Caco-2 (cell line): ENCODE results near the gene TAF6. TPM values are rescaled to one million over a fixed set of nuclear protein-coding genes. Genes with fewer than 3 reads are reported as not detected.

Source experiments
- BruUV-seq: library from RNA; stranded (reverse); fragments of 400-500 nt; replicated peaks from 2 replicates; lab custom pipeline; 2021; lab: Mats Ljungman, UMichigan
- CTCF ChIA-PET: fragments of 300-600 bp; sonication (Branson Sonifier 250); formaldehyde crosslinking; loops from one replicate; lab custom pipeline; 2022; ENCODE audit warnings: antibody characterized with exemption; lab: Charles Lee
- POLR2A ChIA-PET: fragments of 300-600 bp; sonication (Branson Sonifier 250); formaldehyde crosslinking; loops from one replicate; lab custom pipeline; 2022; ENCODE audit warnings: antibody characterized with exemption; lab: Charles Lee
- DNase-seq, 2 experiments: peaks; one replicate each; pipeline versions ENCODE4 v3.0.0 to v3.0.0-alpha.2; 2020 to 2022
- H3K27me3 ChIP-seq: replicated peaks from 2 replicates; pipeline ENCODE4 v1.6.0; 2011; ENCODE audit warnings: low read length; ENCODE audit not compliant: control insufficient read depth, insufficient read depth
- H3K36me3 ChIP-seq: 2 replicates; pipeline ENCODE4 v1.5.1; 2011; ENCODE audit warnings: low read length; ENCODE audit not compliant: control insufficient read depth, insufficient read depth
- H3K4me1 ChIP-seq: fragments of 250-450 bp; sonication (Bioruptor Pico); 2 replicates; pipeline ENCODE4 v1.5.1; 2020; ENCODE audit warnings: mild to moderate bottlenecking
- H3K4me3 ChIP-seq: 2 replicates; pipeline ENCODE4 v1.5.1; 2011; ENCODE audit warnings: low read depth, mild to moderate bottlenecking, control low read depth, low read length
- H3K9me3 ChIP-seq: fragments of 250-450 bp; sonication (Bioruptor Pico); 2 replicates; pipeline ENCODE4 v1.5.1; 2020; ENCODE audit warnings: mild to moderate bottlenecking, moderate library complexity
- H3K27ac Mint-ChIP-seq: one replicate; pipeline ENCODE4 v1.8.0; 2022; ENCODE audit warnings: mixed read lengths; ENCODE audit not compliant: unreplicated experiment
- H3K27me3 Mint-ChIP-seq: one replicate; pipeline ENCODE4 v1.8.0; 2022; ENCODE audit warnings: mixed read lengths; ENCODE audit not compliant: insufficient read depth, unreplicated experiment
- H3K36me3 Mint-ChIP-seq: one replicate; pipeline ENCODE4 v1.8.0; 2022; ENCODE audit warnings: mild to moderate bottlenecking, mixed read lengths; ENCODE audit not compliant: insufficient read depth, unreplicated experiment
- H3K4me1 Mint-ChIP-seq: one replicate; pipeline ENCODE4 v1.8.0; 2022; ENCODE audit warnings: low read depth, mixed read lengths; ENCODE audit not compliant: unreplicated experiment
- H3K4me3 Mint-ChIP-seq: one replicate; pipeline ENCODE4 v1.8.0; 2022; ENCODE audit warnings: mild to moderate bottlenecking, moderate library complexity, mixed read lengths; ENCODE audit not compliant: unreplicated experiment
- H3K9me3 Mint-ChIP-seq: one replicate; pipeline ENCODE4 v1.8.0; 2022; ENCODE audit warnings: mixed read lengths; ENCODE audit not compliant: unreplicated experiment
- CTCF ChIP-seq, 2 experiments: fragments of 200-600 bp in 1 of 2; IDR thresholded peaks; 1 replicate in 1 of 2; 2 replicates in 1 of 2; pipeline versions ENCODE4 v1.5.1 to v1.8.0; 2011 to 2022; ENCODE audit warnings: antibody characterized with exemption in 1 of 2, control low read depth in 1 of 2, inconsistent platforms in 1 of 2, low read depth in 1 of 2, low read length in 1 of 2, mild to moderate bottlenecking in 1 of 2, moderate library complexity in 1 of 2; ENCODE audit not compliant: insufficient read depth in 1 of 2, severe bottlenecking in 1 of 2, unreplicated experiment in 1 of 2
- intact Hi-C: fragments of 100-400 bp; cut with micrococcal nuclease; formaldehyde crosslinking; loops from one replicate; pipeline ENCODE4 v1.10.0; 2022; ENCODE audit not compliant: unreplicated experiment
- total RNA-seq: library from RNA; stranded (reverse); gene quantifications from 2 replicates; pipeline ENCODE4 v1.2.3, GENCODE V29; 2022

The TAF6 gene
- total RNA-seq, 1 experiment from 2014 or later = 81.2 TPM

- H3K36me3 ChIP-seq = no peaks in the 10 kb centered on the region; the same call in 1 of the 2 replicates
- no TSS peak for BruUV-seq
- Mint-ChIP-seq H3K4me1 (peaks cover 26% of the 10 kb centered on the region), H3K36me3 (peaks cover 61% of the 10 kb centered on the region), H3K9me3 (no peaks in the 10 kb centered on the region), H3K27ac (peak within 1 kb of the TSS; percentile 90), H3K27me3 (no peaks in the 10 kb centered on the region), H3K4me3 (peak within 1 kb of the TSS; percentile 79)
- peak; percentile 94 to 97 for DNase-seq
- peak within 1 kb of the TSS; percentile 87 for H3K4me3 ChIP-seq
- intact Hi-C loops = loop anchor here (1.0 kb wide), 1 partner anchor 10 kb away; the partner anchor contains the start of gene LAMTOR4
- POLR2A ChIA-PET = interaction anchor here (0.9 to 1.6 kb wide), 4 partner anchors 10 to 19 kb away, joined by 4 to 7 read pairs (median 6); partner anchors contain the start of genes GAL3ST4, GPC2, LAMTOR4 and STAG3
- no peaks in the 10 kb centered on the region for H3K27me3 ChIP-seq
- H3K4me1 ChIP-seq = peaks cover 27% of the 10 kb centered on the region
- TF ChIP-seq CTCF (IDR thresholded peaks at IDR 0.05; ENCODE audit: insufficient read depth in 1 of 2, low read depth in 1 of 2, low read length in 1 of 2, severe bottlenecking in 1 of 2, unreplicated experiment in 1 of 2) = no peak
- H3K9me3 ChIP-seq = no peaks in the 10 kb centered on the region
- CTCF ChIA-PET = no interaction called here
Measured at GRCh38 chr7:100158229-100159098, 39.3 kb upstream of the TAF6 start, which contains the start of gene TRAPPC14. TSS of gene TRAPPC14 (minus strand) at chr7:100158723. CDS start at chr7:100158499, 224 bp downstream.

GRCh38 chr7:100157334-100158228 lies 38.4 kb upstream of the TAF6 start:
- intact Hi-C loops = loop anchor here (1.0 kb wide), 1 partner anchor 9 kb away; the partner anchor contains the start of gene LAMTOR4
- H3K27ac Mint-ChIP-seq = peak overlapping the region; percentile 90
- peaks cover 18% of the 10 kb centered on the region for H3K4me1 ChIP-seq
- BruUV-seq = TSS peak; percentile 39
- no peak for TF ChIP-seq CTCF (IDR thresholded peaks at IDR 0.05; ENCODE audit: insufficient read depth in 1 of 2, low read depth in 1 of 2, low read length in 1 of 2, severe bottlenecking in 1 of 2, unreplicated experiment in 1 of 2)
- peak overlapping the region; percentile 79 for H3K4me3 Mint-ChIP-seq
- no peaks in the 10 kb centered on the region for H3K9me3 Mint-ChIP-seq
- H3K27me3 ChIP-seq = no peaks in the 10 kb centered on the region
- H3K4me1 Mint-ChIP-seq = peaks cover 17% of the 10 kb centered on the region
- peak overlapping the region; percentile 87 for H3K4me3 ChIP-seq
- ChIA-PET POLR2A (interaction anchor here (0.9 to 1.4 kb wide), 3 partner anchors 9 to 20 kb away, joined by 4 to 7 read pairs (median 5); partner anchors contain the start of genes GAL3ST4, GPC2, LAMTOR4 and STAG3), CTCF (interaction anchor here (0.6 kb wide), 1 partner anchor 10 kb away, joined by 3 read pairs; no protein-coding TSS in a partner anchor)
- no peaks in the 10 kb centered on the region for H3K9me3 ChIP-seq
- H3K36me3 Mint-ChIP-seq = peaks cover 69% of the 10 kb centered on the region
- DNase-seq = peak; percentile 75 to 82
- no peaks in the 10 kb centered on the region for H3K27me3 Mint-ChIP-seq
- H3K36me3 ChIP-seq = no peaks in the 10 kb centered on the region; the same call in 1 of the 2 replicates
